ENCODE measurements around the gene SHROOM3. TPM values are rescaled to one million over a fixed set of nuclear protein-coding genes. Genes with fewer than 3 reads are reported as not detected.

Gene SHROOM3
- total and polyA plus RNA-seq, 8 donors: 13.5 to 96.9 (median 16.9) TPM

- no peaks in the 10 kb centered on the region for H3K27me3 ChIP-seq
Observed at GRCh38 chr4:76787898-76788297, 352.9 kb downstream of the SHROOM3 start.

GRCh38 chr4:76790377-76790776, 355.3 kb downstream of the SHROOM3 start:
- H3K27ac ChIP-seq: no peak overlapping the region
- intact Hi-C loops (cut with DNase I): no loop called here
- no peaks in the 10 kb centered on the region for H3K36me3 ChIP-seq
- H3K4me1 ChIP-seq: no peaks in the 10 kb centered on the region
- no peaks in the 10 kb centered on the region for H3K9me3 ChIP-seq
- no peak for TF ChIP-seq CTCF (IDR thresholded peaks at IDR 0.05)
- DNase-seq (no peak), ATAC-seq (no peak)
- no peaks in the 10 kb centered on the region for H3K27me3 ChIP-seq
- H3K4me3 ChIP-seq: no peak overlapping the region

More at GRCh38 chr4:76787898-76788297, 352.9 kb downstream of the SHROOM3 start:
- no peak for TF ChIP-seq CTCF (IDR thresholded peaks at IDR 0.05)
- H3K9me3 ChIP-seq: no peaks in the 10 kb centered on the region
- no peaks in the 10 kb centered on the region for H3K4me1 ChIP-seq
- DNase-seq: no peak
- H3K36me3 ChIP-seq: no peaks in the 10 kb centered on the region
- intact Hi-C loops (cut with DNase I): no loop called here
- H3K4me3 ChIP-seq: no peak overlapping the region
- no peak overlapping the region for H3K27ac ChIP-seq
- ATAC-seq: no peak

GRCh38 chr4:76791479-76791878, 356.4 kb downstream of the SHROOM3 start:
- DNase-seq (no peak), ATAC-seq (no peak)
- intact Hi-C loops (cut with DNase I): no loop called here
- TF ChIP-seq CTCF (IDR thresholded peaks at IDR 0.05): no peak
- Histone ChIP-seq H3K4me1 (no peaks in the 10 kb centered on the region), H3K4me3 (no peak overlapping the region), H3K9me3 (no peaks in the 10 kb centered on the region), H3K36me3 (no peaks in the 10 kb centered on the region), H3K27me3 (no peaks in the 10 kb centered on the region), H3K27ac (no peak overlapping the region)

- ATAC-seq: no peak
- no peaks in the 10 kb centered on the region for H3K36me3 ChIP-seq
- TF ChIP-seq CTCF (IDR thresholded peaks at IDR 0.05): no peak
- H3K4me3 ChIP-seq: no peak overlapping the region
- H3K9me3 ChIP-seq: no peaks in the 10 kb centered on the region
- no peaks in the 10 kb centered on the region for H3K4me1 ChIP-seq
- intact Hi-C loops (cut with DNase I): no loop called here
- no peaks in the 10 kb centered on the region for H3K27me3 ChIP-seq
- H3K27ac ChIP-seq: no peak overlapping the region
- DNase-seq: no peak
Observed at GRCh38 chr4:76792418-76792817, 357.4 kb downstream of the SHROOM3 start.

GRCh38 chr4:76795243-76795642, 360.2 kb downstream of the SHROOM3 start:
- no peak for TF ChIP-seq CTCF (IDR thresholded peaks at IDR 0.05)
- ATAC-seq (no peak), DNase-seq (no peak)
- Histone ChIP-seq H3K4me1 (no peaks in the 10 kb centered on the region), H3K4me3 (no peak overlapping the region), H3K36me3 (no peaks in the 10 kb centered on the region), H3K27ac (no peak overlapping the region), H3K9me3 (no peaks in the 10 kb centered on the region), H3K27me3 (no peaks in the 10 kb centered on the region)
- intact Hi-C loops (cut with DNase I): no loop called here

All from left lung (tissue), 10 donors.